Motor neuron (in vitro differentiated cells): Measurements from ENCODE around the gene TGM4. TPM values are rescaled to one million over a fixed set of nuclear protein-coding genes. Genes with fewer than 3 reads are reported as not detected.

ENCODE experiments used
- total RNA-seq, 8 experiments: library from RNA; unstranded; fragments of 300-600 nt; gene quantifications; 2 replicates each; pipeline versions ENCODE4 v1.2.3 to v1.2.4, GENCODE V29; 2022

The TGM4 gene
- total RNA-seq, 8 experiments from 2014 or later, result 0.14 to 2.1 (median 0.37) TPM

Other genes starting within 250 kb of the TGM4 start
- gene ZNF197, start 249.6 kb upstream of the TGM4 start, total RNA-seq, result 10 to 100 TPM; 20.1 to 53.0 (median 40.0) TPM
- 10 to 100 TPM; 10.3 to 25.3 (median 14.1) TPM for gene ZNF35, start 225.9 kb upstream of the TGM4 start, total RNA-seq
- gene ZNF502, start 161.9 kb upstream of the TGM4 start, total RNA-seq, result 1 to 10 TPM in 6 of 8 experiments, under 1 TPM in 2; 0.11 to 9.1 (median 3.0) TPM
- gene ZNF501, start 145.0 kb upstream of the TGM4 start, total RNA-seq, result 1 to 10 TPM in 6 of 8 experiments, under 1 TPM in 2; 0.65 to 9.3 (median 1.7) TPM
- 10 to 100 TPM; 20.9 to 31.6 (median 25.9) TPM for gene KIAA1143, start 113.0 kb upstream of the TGM4 start, total RNA-seq
- gene KIF15, start 112.8 kb upstream of the TGM4 start, total RNA-seq, result 10 to 100 TPM in 3 of 8 experiments, 1 to 10 TPM in 4, under 1 TPM in 1; 0.10 to 28.6 (median 2.4) TPM
- gene TMEM42, start 12.7 kb upstream of the TGM4 start, total RNA-seq, result 10 to 100 TPM; 12.0 to 29.1 (median 19.8) TPM
- 10 to 100 TPM; 23.3 to 56.6 (median 40.1) TPM for gene ZDHHC3, start 101.6 kb downstream of the TGM4 start, total RNA-seq
- gene EXOSC7, start 101.6 kb downstream of the TGM4 start, total RNA-seq, result 10 to 100 TPM; 45.1 to 92.9 (median 50.6) TPM
- 100 to 1,000 TPM in 1 of 8 experiments, 10 to 100 TPM in 1, 1 to 10 TPM in 1, under 1 TPM in 3, not detected in 2; 0.33 to 107 (median 1.2) TPM for gene CLEC3B, start 151.7 kb downstream of the TGM4 start, total RNA-seq